Adrenal gland (tissue), 5 donors: ENCODE measurements around the gene CHRNB2.

Experiments used
- POLR2A ChIP-seq, 2 donors: fragments of 450-650 bp; IDR thresholded peaks; one replicate each; pipeline ENCODE4 v1.6.1; 2017; ENCODE audit warnings: antibody characterized with exemption in 2 of 2, mild to moderate bottlenecking in 2 of 2, moderate library complexity in 1 of 2
- TF ChIP-seq, protein P1 (sequence below), 6 experiments: fragments of 450-650 bp in 4 of 6; fragments of 200-600 bp in 2 of 6; sonication (generic) in 1 of 6; IDR thresholded peaks; 1 replicate in 5 of 6; 2 replicates in 1 of 6; pipeline versions ENCODE4 v1.5.1 to v1.8.0; 2016 to 2021; ENCODE audit warnings: antibody characterized with exemption in 6 of 6, mild to moderate bottlenecking in 2 of 6, moderate library complexity in 1 of 6
- donor health status: DM: no; HTN: no; CAD: no.

DNA sequence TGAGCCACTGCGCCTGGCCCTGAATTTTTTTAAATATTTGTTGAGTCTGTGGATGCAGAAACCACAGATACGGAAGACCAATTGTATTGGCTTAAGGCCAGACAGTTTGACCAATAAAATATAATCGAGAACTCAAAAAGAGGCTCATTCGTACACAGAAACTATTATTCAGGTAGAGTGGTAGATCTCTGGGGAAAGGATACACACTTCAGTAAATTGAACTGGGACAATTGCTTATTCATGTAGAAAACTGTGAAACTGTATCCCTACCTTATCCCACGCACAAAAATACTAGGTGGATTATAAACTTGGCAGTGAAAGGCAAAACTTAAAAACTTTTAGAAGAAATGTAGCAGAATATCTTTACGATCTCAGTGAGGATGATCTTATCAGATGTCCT is 40.4 kb upstream of the CHRNB2 start:
- TF ChIP-seq, protein P1, sequence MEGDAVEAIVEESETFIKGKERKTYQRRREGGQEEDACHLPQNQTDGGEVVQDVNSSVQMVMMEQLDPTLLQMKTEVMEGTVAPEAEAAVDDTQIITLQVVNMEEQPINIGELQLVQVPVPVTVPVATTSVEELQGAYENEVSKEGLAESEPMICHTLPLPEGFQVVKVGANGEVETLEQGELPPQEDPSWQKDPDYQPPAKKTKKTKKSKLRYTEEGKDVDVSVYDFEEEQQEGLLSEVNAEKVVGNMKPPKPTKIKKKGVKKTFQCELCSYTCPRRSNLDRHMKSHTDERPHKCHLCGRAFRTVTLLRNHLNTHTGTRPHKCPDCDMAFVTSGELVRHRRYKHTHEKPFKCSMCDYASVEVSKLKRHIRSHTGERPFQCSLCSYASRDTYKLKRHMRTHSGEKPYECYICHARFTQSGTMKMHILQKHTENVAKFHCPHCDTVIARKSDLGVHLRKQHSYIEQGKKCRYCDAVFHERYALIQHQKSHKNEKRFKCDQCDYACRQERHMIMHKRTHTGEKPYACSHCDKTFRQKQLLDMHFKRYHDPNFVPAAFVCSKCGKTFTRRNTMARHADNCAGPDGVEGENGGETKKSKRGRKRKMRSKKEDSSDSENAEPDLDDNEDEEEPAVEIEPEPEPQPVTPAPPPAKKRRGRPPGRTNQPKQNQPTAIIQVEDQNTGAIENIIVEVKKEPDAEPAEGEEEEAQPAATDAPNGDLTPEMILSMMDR (IDR thresholded peaks at IDR 0.05) = no peak
- TF ChIP-seq POLR2A (IDR thresholded peaks at IDR 0.05) = no peak
